ENCODE data around the gene SFT2D3. TPM values are rescaled to one million over a fixed set of nuclear protein-coding genes. Genes with fewer than 3 reads are reported as not detected.

Gene SFT2D3
- total RNA-seq, 1 experiment from 2014 or later: 12.7 TPM

GRCh38 chr2:127703282-127703681 lies 2.0 kb downstream of the SFT2D3 start:
- H3K4me1 ChIP-seq: no peaks in the 10 kb centered on the region
- H3K4me3 ChIP-seq: no peak overlapping the region
- H3K36me3 ChIP-seq: peaks cover 14% of the 10 kb centered on the region
- H3K27me3 ChIP-seq: no peaks in the 10 kb centered on the region
- DNase-seq: no peak
- H3K9me3 ChIP-seq (replicated peaks): no peaks in the 10 kb centered on the region
- no peak overlapping the region for H3K27ac ChIP-seq

GRCh38 chr2:127704641-127705390 lies 3.5 kb downstream of the SFT2D3 start:
- Histone ChIP-seq H3K9me3 (replicated peaks) (no peaks in the 10 kb centered on the region), H3K27me3 (no peaks in the 10 kb centered on the region), H3K4me3 (no peak overlapping the region), H3K36me3 (peaks cover 18% of the 10 kb centered on the region), H3K27ac (no peak overlapping the region), H3K4me1 (no peaks in the 10 kb centered on the region)
- no peak for DNase-seq

GRCh38 chr2:127705391-127706065 lies 4.2 kb downstream of the SFT2D3 start:
- H3K27me3 ChIP-seq: no peaks in the 10 kb centered on the region
- no peak overlapping the region for H3K27ac ChIP-seq
- H3K4me1 ChIP-seq: no peaks in the 10 kb centered on the region
- no peak overlapping the region for H3K4me3 ChIP-seq
- no peaks in the 10 kb centered on the region for H3K9me3 ChIP-seq (replicated peaks)
- peaks cover 18% of the 10 kb centered on the region for H3K36me3 ChIP-seq
- DNase-seq: no peak

GRCh38 chr2:127706215-127706990 lies 5.1 kb downstream of the SFT2D3 start:
- Histone ChIP-seq H3K9me3 (replicated peaks) (no peaks in the 10 kb centered on the region), H3K4me3 (no peak overlapping the region), H3K4me1 (no peaks in the 10 kb centered on the region), H3K27ac (no peak overlapping the region), H3K36me3 (peaks cover 18% of the 10 kb centered on the region), H3K27me3 (no peaks in the 10 kb centered on the region)
- DNase-seq: no peak

- Histone ChIP-seq H3K4me1 (no peaks in the 10 kb centered on the region), H3K4me3 (no peak overlapping the region), H3K36me3 (peaks cover 22% of the 10 kb centered on the region), H3K9me3 (replicated peaks) (no peaks in the 10 kb centered on the region), H3K27ac (no peak overlapping the region), H3K27me3 (no peaks in the 10 kb centered on the region)
- peak; percentile 38 to 43 for DNase-seq
Observed at GRCh38 chr2:127707890-127708648, 6.8 kb downstream of the SFT2D3 start.

GRCh38 chr2:127709336-127709735 lies 8.0 kb downstream of the SFT2D3 start:
- no peaks in the 10 kb centered on the region for H3K9me3 ChIP-seq (replicated peaks)
- no peaks in the 10 kb centered on the region for H3K27me3 ChIP-seq
- no peak for DNase-seq
- no peak overlapping the region for H3K27ac ChIP-seq
- peaks cover 19% of the 10 kb centered on the region for H3K36me3 ChIP-seq
- H3K4me1 ChIP-seq: no peaks in the 10 kb centered on the region
- no peak overlapping the region for H3K4me3 ChIP-seq

GRCh38 chr2:127712999-127713398 lies 11.7 kb downstream of the SFT2D3 start:
- no peaks in the 10 kb centered on the region for H3K9me3 ChIP-seq (replicated peaks)
- no peak overlapping the region for H3K27ac ChIP-seq
- H3K36me3 ChIP-seq: peaks cover 21% of the 10 kb centered on the region
- DNase-seq: no peak
- H3K27me3 ChIP-seq: no peaks in the 10 kb centered on the region
- H3K4me1 ChIP-seq: no peaks in the 10 kb centered on the region
- H3K4me3 ChIP-seq: no peak overlapping the region

GRCh38 chr2:127713562-127713961 lies 12.3 kb downstream of the SFT2D3 start:
- Histone ChIP-seq H3K4me1 (no peaks in the 10 kb centered on the region), H3K36me3 (peaks cover 22% of the 10 kb centered on the region), H3K27ac (no peak overlapping the region), H3K4me3 (no peak overlapping the region), H3K27me3 (no peaks in the 10 kb centered on the region), H3K9me3 (replicated peaks) (no peaks in the 10 kb centered on the region)
- DNase-seq: no peak

- H3K27ac ChIP-seq: no peak overlapping the region
Observed at GRCh38 chr2:127715778-127716449, 14.6 kb downstream of the SFT2D3 start.

GRCh38 chr2:127718271-127718670 lies 17.0 kb downstream of the SFT2D3 start:
- Histone ChIP-seq H3K4me1 (no peaks in the 10 kb centered on the region), H3K9me3 (replicated peaks) (no peaks in the 10 kb centered on the region), H3K4me3 (no peak overlapping the region), H3K27ac (no peak overlapping the region), H3K27me3 (no peaks in the 10 kb centered on the region), H3K36me3 (peaks cover 53% of the 10 kb centered on the region)
- DNase-seq: no peak

More at GRCh38 chr2:127715778-127716449, 14.6 kb downstream of the SFT2D3 start:
- Histone ChIP-seq H3K36me3 (peaks cover 39% of the 10 kb centered on the region), H3K4me3 (no peak overlapping the region), H3K4me1 (no peaks in the 10 kb centered on the region), H3K9me3 (replicated peaks) (no peaks in the 10 kb centered on the region), H3K27me3 (no peaks in the 10 kb centered on the region)
- no peak for DNase-seq

- Histone ChIP-seq H3K9me3 (replicated peaks) (no peaks in the 10 kb centered on the region), H3K27ac (no peak overlapping the region), H3K36me3 (peaks cover 53% of the 10 kb centered on the region), H3K4me1 (no peaks in the 10 kb centered on the region), H3K4me3 (no peak overlapping the region), H3K27me3 (no peaks in the 10 kb centered on the region)
- DNase-seq: no peak
Observed at GRCh38 chr2:127719301-127720218, 18.3 kb downstream of the SFT2D3 start.

- no peaks in the 10 kb centered on the region for H3K9me3 ChIP-seq (replicated peaks)
- H3K4me3 ChIP-seq: no peak overlapping the region
- H3K27ac ChIP-seq: no peak overlapping the region
- DNase-seq: no peak
- no peaks in the 10 kb centered on the region for H3K4me1 ChIP-seq
- H3K27me3 ChIP-seq: no peaks in the 10 kb centered on the region
- H3K36me3 ChIP-seq: peaks cover 56% of the 10 kb centered on the region
Observed at GRCh38 chr2:127721311-127721977, 20.1 kb downstream of the SFT2D3 start.

GRCh38 chr2:127721978-127722355 lies 20.7 kb downstream of the SFT2D3 start:
- Histone ChIP-seq H3K9me3 (replicated peaks) (no peaks in the 10 kb centered on the region), H3K36me3 (peaks cover 56% of the 10 kb centered on the region), H3K27me3 (no peaks in the 10 kb centered on the region), H3K27ac (no peak overlapping the region), H3K4me3 (no peak overlapping the region), H3K4me1 (no peaks in the 10 kb centered on the region)
- no peak for DNase-seq

Measured in SJCRH30 (cell line).